Tibial nerve (tissue), 4 donors: ENCODE data around the gene CPEB1.

ENCODE experiments used
- EP300 ChIP-seq, 2 donors: sonication (generic); formaldehyde crosslinking; IDR thresholded peaks; one replicate each; pipeline ENCODE4 v1.6.1; 2017; ENCODE audit warnings: antibody characterized with exemption in 2 of 2, mild to moderate bottlenecking in 1 of 2
- POLR2A ChIP-seq, 2 donors: fragments of 450-650 bp; IDR thresholded peaks; one replicate each; pipeline ENCODE4 v1.6.1; 2017; ENCODE audit warnings: antibody characterized with exemption in 2 of 2, mild to moderate bottlenecking in 2 of 2, moderate library complexity in 2 of 2
- TF ChIP-seq, protein P1 (sequence below), 5 experiments: fragments of 200-600 bp in 3 of 5; fragments of 450-650 bp in 2 of 5; sonication (generic) in 3 of 5; IDR thresholded peaks; one replicate each; pipeline ENCODE4 v1.5.1; 2016 to 2019; ENCODE audit warnings: antibody characterized with exemption in 5 of 5, mild to moderate bottlenecking in 3 of 5, moderate library complexity in 2 of 5

DNA sequence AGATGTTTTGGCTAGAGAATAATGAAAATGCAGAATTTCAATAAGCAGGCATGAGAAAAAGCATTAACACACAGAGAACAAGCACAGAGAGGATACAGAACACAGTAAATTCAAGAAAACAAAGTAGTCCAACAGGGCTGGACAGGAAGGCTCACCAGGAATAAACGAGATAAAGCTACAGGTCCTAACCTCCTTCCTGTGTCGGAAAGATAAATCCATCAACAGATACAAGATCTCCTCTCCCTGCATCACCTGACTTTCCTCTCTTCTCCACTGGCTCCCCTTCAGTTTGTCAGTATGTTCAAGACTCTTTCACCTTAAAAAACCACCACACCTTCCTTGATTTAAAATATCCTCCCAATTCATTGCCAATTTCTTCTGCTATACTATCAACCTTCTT lies 11.4 kb downstream of the CPEB1 start:
- TF ChIP-seq, protein P1, sequence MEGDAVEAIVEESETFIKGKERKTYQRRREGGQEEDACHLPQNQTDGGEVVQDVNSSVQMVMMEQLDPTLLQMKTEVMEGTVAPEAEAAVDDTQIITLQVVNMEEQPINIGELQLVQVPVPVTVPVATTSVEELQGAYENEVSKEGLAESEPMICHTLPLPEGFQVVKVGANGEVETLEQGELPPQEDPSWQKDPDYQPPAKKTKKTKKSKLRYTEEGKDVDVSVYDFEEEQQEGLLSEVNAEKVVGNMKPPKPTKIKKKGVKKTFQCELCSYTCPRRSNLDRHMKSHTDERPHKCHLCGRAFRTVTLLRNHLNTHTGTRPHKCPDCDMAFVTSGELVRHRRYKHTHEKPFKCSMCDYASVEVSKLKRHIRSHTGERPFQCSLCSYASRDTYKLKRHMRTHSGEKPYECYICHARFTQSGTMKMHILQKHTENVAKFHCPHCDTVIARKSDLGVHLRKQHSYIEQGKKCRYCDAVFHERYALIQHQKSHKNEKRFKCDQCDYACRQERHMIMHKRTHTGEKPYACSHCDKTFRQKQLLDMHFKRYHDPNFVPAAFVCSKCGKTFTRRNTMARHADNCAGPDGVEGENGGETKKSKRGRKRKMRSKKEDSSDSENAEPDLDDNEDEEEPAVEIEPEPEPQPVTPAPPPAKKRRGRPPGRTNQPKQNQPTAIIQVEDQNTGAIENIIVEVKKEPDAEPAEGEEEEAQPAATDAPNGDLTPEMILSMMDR (IDR thresholded peaks at IDR 0.05) = no peak
- TF ChIP-seq POLR2A (IDR thresholded peaks at IDR 0.05) (no peak), EP300 (IDR thresholded peaks at IDR 0.05) (no peak)
